CD4-positive, alpha-beta T cell treated with Interleukin-6 for 4 hours (primary cell): Measurements from ENCODE around the gene OR51B5.
"Not testable (repeated sequence)": the region's sequence is repeated elsewhere in the genome, so short reads cannot be mapped to it uniquely, and the experiment has no call there.

ENCODE experiments used
- DNase-seq: peaks from one replicate; pipeline ENCODE4 v3.0.0-alpha.2; 2020; ENCODE audit warnings: mixed read lengths

OR51B5 gene, protein sequence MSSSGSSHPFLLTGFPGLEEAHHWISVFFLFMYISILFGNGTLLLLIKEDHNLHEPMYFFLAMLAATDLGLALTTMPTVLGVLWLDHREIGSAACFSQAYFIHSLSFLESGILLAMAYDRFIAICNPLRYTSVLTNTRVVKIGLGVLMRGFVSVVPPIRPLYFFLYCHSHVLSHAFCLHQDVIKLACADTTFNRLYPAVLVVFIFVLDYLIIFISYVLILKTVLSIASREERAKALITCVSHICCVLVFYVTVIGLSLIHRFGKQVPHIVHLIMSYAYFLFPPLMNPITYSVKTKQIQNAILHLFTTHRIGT

DNA sequence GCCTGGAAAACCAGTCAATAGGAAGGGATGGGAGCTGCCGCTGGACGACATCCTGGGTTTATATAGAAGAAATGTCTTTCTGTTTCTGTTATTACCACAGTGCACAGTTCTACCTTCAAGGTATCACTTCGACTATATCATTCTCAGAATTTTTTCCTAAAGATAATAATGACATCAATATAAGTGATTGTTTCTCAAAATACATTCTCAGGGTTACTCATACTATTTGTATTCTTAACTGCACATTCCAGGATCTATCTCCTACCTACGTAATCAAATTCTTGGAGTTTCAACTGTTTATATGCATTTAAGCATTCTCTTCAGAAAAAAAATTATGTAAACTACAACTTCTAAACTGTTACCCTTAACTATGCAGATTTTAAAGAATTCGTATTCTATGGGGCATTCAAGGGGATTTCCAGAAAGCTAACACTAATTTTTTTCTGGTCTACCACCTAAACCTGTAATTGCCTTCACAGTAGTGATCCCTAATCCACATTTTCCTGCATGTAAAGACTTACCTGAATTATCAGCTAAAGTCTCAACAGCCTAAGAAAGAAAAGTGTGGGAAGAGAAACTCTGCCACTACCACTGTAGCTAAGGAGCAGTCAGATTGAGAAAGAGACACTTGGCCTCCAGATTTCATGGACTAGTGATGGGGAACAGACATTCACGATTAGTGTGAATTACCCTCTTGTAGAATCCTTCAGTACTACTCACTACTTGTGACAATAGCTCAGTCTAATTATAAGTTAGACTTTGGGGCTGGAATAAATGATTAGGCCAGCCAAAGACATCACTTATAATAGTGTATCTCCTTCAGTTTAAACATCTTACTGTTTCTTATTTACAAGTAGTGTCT lies at the start of gene OR51B5:
Gene OR51B5 (minus strand): TSS at position 51 of the 862 bp plus-strand sequence. CDS start 0 bp downstream, at position 51.
- no peak for DNase-seq

DNA sequence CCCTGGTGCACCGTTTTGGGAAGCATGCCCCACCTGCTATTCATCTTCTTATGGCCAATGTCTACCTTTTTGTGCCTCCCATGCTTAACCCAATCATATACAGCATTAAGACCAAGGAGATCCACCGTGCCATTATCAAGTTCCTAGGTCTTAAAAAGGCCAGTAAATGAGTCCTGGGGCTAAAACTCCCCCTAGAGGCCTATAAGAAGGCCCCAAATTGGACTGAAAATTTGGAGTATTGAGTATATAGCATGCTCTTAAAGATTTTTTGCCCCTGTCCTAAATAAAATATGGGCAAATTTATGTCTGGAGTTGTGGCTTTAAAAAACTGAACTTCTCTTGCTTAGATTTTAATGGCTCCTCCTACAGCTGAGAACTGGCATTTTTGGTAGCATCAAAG lies 46.9 kb upstream of the OR51B5 start:
- DNase-seq = no peak

DNA sequence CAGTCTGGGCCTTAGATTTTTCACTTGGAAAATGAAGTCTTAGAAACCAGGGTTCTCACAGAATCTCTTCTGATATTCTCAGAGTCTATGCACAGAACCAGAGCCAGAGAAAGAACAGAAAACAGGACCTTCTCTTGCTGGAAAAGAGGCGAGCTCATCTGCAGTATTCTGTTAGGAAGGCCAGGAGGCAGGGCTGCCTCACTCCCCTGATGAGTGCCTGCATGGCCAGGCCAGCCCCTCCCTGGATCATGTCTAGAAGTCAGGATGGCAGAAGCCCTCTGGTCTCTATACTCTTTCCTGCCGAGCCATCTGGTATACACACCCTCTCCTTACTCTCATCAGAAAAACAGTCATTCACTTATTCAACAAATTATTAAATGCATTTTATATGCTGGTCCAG lies 41.0 kb upstream of the OR51B5 start:
- no peak for DNase-seq

DNA sequence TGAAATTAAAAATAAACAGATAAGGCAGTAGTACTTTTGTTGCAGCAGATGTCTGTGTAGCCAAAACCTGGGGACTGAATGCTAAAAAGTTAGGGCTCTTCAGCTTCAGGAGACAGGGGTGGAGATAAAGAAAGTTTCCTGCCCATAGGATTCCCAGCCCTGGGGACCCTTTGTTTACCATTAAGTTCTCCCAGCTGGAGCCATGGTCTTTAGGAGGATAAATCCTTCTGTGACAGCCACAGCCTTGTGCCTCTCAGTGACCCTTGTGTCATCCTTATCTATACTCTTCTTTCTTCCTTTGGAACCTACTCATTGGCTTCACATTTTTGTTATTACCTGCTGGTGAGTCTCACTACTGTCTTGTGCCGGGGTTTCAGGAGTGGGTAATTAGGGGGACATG lies 40.3 kb upstream of the OR51B5 start, which contains the start of gene OR51M1:
Gene OR51M1 (plus strand): TSS at position 237 of the 400 bp plus-strand sequence. CDS start 5,587 bp downstream, outside the sequence.
- DNase-seq = no peak

DNA sequence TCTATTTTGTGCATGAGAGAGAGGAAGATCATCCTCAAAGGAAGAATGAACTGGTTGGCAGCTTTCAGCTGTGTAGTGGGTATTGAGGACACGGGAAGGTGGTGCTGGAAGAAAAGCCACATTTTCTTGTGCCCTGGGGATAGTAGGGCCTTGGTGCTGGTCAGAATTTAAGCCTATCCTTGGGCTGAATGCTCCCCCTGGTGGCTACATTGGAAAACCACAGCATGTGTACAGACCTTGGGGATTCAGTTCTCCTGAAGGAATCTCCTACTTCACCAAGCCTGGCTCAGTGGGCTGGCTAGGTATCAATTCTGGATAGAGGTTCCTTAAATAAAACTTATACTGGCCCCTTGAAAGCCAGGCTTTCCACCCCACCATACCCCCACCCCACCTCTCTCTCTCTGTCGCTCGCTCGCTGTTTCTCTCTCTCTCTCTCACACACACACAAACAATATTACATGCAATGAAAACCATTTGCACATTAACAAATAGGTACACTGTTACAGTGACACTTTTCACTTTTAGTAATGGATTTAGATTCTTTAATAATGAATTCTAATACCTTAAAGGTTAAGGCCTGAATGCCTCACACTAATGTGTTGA lies 37.5 kb upstream of the OR51B5 start:
- no peak for DNase-seq

DNA sequence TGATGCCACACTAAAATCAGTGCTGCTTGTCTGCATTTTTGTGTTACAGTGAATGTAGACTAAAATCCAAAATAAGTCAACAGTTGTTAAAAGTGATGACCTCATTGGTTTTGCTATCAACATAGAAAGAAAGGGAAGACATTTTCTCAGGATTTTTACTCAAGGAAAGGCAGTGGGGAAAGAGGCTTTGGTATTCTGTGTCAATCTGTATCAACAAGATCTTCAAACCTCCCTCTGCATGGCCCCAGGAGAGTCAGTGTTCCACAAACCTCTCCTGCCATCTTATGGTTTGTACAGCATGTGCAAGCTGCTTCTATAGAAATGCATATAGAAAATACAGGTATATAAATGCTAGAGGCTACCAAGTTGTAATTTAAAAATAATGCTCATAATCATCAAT lies 26.5 kb upstream of the OR51B5 start:
- DNase-seq = no peak

DNA sequence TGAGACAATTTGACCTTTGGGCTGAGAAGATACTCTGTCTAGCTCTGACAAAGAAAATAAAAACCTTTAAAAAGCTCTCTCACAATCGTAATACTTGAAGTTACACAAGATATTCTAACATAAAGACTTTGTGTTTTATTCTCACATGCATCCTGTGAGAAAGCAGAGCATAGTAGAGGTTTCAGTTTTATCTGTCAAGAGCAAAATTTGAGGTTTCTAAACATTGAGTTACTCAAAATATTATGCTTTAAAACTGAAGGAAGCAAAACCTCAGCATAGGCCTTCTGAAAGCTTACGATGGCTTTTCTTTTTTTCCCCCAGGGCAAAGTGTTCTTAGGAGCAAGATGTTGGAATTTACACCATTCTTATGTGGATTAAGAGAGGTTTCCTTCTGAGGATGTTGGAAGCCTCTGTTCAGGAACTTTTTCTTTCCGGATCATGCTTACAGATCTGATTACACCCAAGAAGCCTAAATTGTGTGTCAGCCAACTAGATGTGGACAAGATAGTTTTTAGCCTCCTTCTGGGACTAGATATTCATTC lies 25.2 kb upstream of the OR51B5 start:
- no peak for DNase-seq

DNA sequence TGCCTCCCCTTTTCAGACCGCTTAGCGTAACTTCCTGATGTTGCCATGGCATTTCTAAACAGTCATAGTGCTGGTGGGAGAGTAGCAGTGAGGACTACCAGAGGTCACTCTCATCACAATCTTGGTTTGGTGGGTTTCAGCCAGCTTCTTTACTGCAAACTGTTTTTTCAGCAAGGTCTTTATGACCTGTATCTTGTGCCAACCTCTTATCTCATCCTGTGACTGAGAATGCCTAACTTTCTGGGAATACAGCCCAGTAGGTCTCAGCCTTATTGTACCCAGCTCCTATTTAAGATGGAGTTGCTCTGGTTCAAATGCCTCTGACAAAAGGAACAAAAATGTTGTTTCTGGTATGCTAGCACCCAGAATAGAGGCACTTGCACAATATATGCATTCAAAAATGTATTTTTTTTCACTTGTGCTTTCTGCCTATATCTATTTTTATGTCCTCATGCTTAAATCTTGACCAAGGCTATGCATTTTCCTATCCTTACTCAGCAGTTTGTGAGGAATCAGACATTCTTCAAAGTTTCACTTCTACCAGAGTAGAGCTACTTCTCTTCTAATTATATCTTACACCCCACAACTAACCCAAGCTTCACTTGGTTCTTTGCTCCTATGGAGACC lies 24.2 kb upstream of the OR51B5 start:
- DNase-seq = no peak

DNA sequence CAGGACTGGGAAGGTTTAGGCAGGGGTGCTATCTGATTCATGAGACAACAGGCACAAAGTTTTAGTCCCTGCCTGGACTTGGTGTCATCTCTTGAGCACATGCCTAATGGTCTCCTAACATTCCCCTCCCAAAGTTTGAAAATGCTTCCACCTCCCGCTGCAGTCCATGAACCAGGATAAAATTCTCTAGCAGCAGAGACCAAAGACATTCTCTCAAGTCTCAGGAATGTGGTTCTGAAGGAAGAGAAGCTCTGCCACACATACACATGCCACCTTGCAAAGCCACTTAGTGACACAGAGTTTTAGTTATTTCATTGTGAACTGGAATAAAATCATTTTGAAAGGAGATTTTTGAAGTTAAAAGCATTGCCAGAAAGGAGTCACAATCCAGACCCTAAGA lies 23.5 kb upstream of the OR51B5 start:
- no peak for DNase-seq

DNA sequence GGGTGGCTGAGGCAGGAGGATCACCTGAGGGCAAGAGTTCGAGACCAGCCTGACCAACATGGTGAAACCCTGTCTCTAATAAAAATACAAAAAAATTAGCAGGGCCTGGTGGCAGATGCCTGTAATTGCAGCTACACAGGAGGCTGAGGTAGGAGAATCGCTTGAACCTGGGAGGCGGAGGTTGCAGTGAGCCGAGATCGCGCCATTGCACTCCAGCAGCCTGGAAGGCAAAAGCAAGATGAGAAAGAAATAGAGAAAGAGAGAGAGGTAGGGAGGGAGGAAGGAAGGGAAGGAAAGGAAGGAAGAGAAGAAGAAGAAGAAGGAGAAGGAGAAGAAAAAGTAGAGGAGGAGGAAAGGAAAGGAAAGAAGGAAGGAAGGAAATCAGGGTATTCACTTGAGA lies 23.0 kb upstream of the OR51B5 start:
- not testable (repeated sequence) for DNase-seq

DNA sequence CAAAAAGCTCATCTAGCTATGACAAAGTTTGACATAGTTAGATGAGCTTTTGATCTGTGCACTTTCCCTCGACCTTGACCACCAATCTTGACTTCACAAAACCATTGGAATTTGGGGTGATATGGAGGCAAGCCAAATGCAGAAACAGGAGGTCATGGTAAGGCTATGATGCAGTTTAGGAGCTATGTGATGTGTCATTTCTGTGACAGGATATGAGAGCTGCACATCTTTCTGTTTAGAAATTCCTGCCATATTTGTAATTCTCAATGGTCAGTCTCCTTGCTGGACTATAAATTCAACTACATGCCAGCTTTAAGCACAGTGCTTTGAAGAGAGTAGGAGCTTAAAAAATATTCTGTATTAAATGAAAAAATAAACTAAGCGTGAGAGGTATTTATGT lies 20.9 kb upstream of the OR51B5 start:
- no peak for DNase-seq

DNA sequence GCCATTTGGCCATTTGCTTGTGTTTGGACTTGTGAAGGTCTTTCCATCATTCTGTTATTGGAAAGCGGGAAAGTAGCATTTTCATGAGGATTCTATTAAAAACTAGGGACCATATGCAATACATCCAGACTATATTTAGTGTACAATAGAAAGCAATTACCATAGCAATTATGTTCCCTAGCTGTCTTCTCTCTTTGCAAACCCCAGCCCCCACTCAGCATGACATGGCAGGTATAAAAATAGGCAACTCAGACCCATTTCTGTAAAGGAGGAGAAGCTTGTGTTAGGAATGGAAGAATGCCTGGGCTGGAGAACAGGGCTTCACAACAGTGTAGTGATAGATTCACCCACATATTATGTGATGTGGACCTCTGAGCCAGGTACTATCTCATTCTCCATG lies 20.4 kb upstream of the OR51B5 start:
- DNase-seq = no peak

DNA sequence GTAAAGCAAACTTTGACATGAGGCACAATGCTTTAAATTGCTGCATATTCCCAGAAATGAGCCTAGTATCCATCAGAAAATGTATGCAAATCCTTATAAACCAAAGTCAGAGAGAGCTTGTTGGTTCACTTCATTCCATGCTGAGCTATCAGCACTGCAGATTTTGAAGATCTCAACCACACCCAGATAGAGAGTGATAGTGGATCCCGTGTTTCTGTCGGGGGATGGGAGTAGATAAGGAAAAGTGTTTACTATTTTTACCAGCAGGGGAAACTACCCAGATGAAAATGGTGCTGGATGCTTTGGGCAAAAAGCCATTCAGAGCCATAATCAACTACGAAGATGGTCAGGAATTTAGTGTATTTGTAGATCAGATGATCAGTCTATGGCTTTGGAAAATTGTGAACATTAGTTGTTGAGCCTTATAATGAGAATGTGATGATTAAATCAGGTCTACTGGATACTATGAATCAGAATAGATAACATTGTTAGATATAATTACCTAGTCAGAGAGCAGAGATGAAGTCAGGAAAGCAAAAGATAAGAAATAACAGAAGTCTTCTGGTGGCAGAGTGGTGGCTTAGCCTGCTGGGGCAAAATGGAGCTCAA lies 18.8 kb upstream of the OR51B5 start:
- DNase-seq = no peak

DNA sequence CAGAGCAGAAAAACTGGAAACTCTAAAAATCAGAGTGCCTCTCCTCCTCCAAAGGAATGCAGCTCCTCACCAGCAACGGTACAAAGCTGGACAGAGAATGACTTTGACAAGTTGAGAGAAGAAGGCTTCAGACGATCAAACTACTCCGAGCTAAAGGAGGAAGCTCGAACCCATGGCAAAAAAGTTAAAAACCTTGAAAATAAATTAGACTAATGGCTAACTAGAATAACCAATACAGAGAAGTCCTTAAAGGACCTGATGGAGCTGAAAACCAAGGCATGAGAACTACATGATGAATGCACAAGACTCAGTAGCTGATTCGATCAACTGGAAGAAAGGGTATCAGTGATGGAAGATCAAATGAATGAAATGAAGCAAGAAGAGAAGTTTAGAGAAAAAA lies 12.7 kb upstream of the OR51B5 start:
- DNase-seq = not testable (repeated sequence)

DNA sequence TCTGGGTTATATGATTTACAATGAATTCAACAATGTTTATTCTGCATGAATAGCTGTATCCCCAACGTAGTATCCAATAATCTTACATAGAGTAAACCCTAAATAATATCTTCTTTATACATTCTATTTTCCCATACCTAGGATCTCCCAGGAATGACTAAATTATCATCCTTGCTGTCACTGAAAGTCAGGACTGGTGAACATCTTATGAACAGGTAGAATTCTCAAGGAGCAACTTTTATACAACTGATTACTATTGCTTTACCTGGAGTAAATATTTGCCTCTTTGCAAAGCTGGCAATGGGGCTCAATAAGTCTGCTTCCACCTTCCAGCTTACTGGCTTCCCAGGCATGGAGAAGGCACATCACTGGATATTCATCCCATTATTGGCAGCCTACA lies 7.9 kb upstream of the OR51B5 start, which contains the start of gene OR51B6:
Gene OR51B6 (plus strand): TSS at position 301 of the 400 bp plus-strand sequence. CDS start 0 bp downstream, at position 301.
- DNase-seq = no peak

DNA sequence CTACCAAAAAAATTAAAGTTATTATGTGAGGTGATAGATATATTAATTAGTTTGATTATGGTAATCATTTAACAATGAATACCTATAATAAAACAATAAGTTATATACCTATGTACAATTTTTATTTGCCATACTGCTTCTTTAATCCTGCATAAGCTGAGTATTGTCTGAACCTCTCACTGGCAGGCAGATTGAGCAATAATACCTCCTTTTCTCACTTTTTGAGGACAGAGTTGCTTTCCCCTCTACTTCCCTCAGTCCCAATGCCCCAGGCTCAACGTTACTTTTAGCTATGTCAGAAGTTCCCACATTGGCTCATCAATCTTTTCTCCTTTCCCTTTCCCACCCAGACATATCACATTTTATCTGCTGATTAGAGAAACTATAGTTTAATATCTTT lies 6.2 kb upstream of the OR51B5 start:
- DNase-seq = no peak

DNA sequence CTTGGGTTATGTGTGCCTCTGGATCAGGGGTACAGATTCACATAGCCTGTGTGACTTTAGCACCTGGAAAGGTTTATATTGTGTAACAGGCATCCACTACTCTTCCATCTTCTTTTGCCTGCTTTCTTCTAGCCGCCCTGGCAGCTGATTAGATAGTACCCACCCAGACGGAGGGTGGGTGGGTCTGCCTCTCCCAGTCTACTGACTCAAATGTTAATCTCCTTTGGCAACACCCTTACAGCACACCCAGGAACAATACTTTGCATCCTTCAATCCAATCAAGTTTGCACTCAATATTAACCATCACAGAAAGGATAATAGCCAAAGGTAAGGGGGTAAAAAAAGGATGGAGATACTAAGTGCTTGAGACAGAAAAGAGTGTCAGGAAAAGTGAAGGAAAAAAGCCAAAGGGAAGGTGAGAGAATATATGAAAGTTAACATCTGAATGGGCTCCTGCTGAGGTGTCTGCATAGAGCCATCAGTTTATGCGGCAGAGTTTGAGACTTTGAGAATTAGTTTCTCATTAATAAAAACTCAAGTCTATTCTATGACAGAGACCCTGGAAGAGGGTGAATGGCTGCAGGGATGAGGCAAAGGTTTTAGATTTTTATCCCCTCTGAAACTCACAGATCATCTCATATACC lies 5.3 kb upstream of the OR51B5 start:
- DNase-seq = no peak

DNA sequence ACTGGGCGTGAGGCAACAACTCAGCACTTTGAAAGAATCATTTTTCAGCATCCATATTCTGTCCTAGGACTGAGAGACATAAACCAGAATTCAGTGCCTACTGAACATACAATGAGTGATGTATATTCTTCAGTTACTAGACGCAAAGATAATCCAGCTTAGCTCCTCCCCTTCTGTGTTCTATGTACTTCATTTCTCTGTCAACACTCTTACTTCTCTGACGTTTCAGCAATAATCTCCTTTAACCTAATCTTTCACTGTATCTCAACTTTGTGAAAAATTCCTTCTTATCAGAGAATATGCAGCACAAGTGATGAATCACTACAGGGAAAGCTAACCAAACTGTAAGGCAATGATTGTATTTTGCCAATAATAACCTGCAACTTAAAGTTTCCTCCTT lies 2.5 kb upstream of the OR51B5 start:
- DNase-seq = no peak

DNA sequence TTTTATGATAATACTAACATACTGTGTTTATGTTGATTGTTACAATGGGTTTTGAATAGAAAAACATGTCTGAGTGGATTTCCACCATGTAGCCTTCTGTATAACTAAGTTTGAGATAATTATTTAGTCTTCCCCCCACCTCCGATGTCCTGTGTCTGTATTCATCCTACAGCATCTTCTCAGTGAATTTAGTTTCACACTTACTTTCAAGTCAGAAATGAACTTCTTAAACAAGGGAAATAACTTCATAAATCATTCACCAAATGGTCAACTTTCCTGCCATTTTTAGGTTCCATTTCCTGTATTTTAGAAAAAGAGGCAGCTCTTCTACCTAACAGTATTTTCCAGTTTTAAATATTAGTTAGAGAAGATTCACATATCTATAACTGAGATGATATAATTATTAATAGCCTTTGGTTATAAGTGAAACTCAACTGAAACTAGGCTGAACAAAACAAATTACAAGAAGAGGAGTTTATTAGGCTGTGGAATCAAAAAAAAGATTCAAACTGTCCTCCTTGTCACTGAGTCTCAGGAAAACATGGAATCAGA lies 3.5 kb downstream of the OR51B5 start:
- DNase-seq = no peak

DNA sequence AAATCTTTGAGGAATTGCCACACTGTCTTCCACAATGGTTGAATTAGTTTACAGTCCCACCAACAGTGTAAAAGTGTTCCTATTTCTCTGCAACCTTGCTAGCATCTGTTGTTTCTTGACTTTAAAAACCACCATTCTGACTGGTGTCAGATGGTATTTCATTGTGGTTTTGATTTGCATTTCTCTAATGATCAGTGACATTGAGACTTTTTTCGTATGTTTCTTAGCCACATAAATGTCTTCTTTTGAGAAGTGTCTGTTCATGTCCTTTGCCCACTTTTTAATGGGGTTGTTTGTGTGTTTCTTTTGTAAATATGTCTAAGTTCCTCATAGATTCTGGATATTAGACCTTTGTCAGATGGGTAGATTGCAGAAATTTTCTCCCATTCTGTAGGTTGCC lies 6.1 kb downstream of the OR51B5 start:
- not testable (repeated sequence) for DNase-seq

DNA sequence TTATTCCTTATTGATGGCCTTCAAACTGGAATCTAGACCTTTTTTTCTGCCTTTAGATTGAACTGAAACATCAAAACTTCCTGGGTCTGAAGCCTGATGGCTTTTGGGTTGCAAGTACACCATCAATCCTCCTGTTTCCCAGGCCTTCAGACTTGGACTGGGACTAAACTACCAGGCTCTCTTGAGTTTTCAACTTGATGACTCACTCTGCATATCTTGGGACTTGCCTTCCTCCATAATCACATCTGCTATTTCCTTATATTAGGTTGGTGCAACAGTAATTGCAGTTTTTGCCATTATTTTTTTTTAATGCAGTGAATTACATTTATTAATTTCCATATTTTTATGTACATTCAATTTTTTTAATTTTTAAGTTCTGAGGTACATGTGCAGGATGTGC lies 7.0 kb downstream of the OR51B5 start:
- DNase-seq = no peak
